ENCODE data around the gene NOS1AP.

DNA sequence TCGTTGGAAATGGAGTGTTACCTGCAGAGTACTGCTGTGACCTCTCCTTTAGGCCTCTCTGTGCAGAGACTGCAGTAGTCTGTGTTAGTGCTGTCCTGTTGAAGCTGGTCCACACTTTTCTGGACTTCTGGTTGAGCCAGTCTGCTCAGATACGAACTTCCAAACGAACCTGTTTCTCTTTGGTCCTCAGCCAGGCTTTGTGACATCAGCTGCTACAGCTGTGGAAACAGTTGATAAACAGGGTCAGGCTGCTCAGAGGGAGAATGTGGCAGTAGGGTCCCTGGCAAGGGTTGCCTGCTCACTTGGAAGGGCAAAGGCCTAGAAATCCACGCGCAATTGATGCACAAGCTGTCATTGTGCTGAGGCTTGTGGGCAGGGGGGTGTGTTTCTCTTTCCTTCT, 98.8 kb downstream of the NOS1AP start:
- no peak for TF ChIP-seq POLR2A (IDR thresholded peaks at IDR 0.05; ENCODE audit: low read depth, low read length)
- TF ChIP-seq POLR2AphosphoS5 (IDR thresholded peaks at IDR 0.05; ENCODE audit: low read depth, low read length): no peak
